ENCODE measurements around the gene ARMC7.
"Not testable (repeated sequence)": the region's sequence is repeated elsewhere in the genome, so short reads cannot be mapped to it uniquely, and the experiment has no call there.

The ARMC7 gene

GRCh38 chr17:75064867-75065561, 44.8 kb upstream of the ARMC7 start:
- H3K36me3 ChIP-seq (ENCODE audit: insufficient read depth, low read length): peaks cover 30% of the 10 kb centered on the region
- no peak for TF ChIP-seq EZH2 (IDR thresholded peaks at IDR 0.05)
- no peak for TF ChIP-seq FOXP2 (optimal IDR thresholded peaks at IDR 0.05; ENCODE audit: control extremely low read depth, extremely low read length, insufficient read depth)
- no peak for TF ChIP-seq POLR2AphosphoS5 (IDR thresholded peaks at IDR 0.05; ENCODE audit: borderline replicate concordance, low read depth, low read length)

GRCh38 chr17:75065562-75066151, 44.1 kb upstream of the ARMC7 start:
- Histone ChIP-seq H3K9ac (ENCODE audit: insufficient read length) (peak overlapping the region; percentile 57), H3K27ac (peak overlapping the region; percentile 81), H3K4me3 (no peak overlapping the region), H3K9me3 (ENCODE audit: low read depth, low read length) (no peaks in the 10 kb centered on the region), H3K36me3 (ENCODE audit: insufficient read depth, low read length) (peaks cover 28% of the 10 kb centered on the region)
- TF ChIP-seq EZH2 (IDR thresholded peaks at IDR 0.05) (no peak), POLR2AphosphoS5 (IDR thresholded peaks at IDR 0.05; ENCODE audit: borderline replicate concordance, low read depth, low read length) (no peak), FOXP2 (optimal IDR thresholded peaks at IDR 0.05; ENCODE audit: control extremely low read depth, extremely low read length, insufficient read depth) (no peak)
- DNase-seq (ENCODE audit: low read depth, low spot score): no peak

More at GRCh38 chr17:75064867-75065561, 44.8 kb upstream of the ARMC7 start:
- H3K27ac ChIP-seq: peak overlapping the region; percentile 81; the same call in 1 of the 2 replicates
- no peak overlapping the region for H3K9ac ChIP-seq (ENCODE audit: insufficient read length)
- no peak overlapping the region for H3K4me3 ChIP-seq
- H3K9me3 ChIP-seq (ENCODE audit: low read depth, low read length): no peaks in the 10 kb centered on the region
- no peak for DNase-seq (ENCODE audit: low read depth, low spot score)

- H3K27ac ChIP-seq: no peak overlapping the region
- peaks cover 12% of the 10 kb centered on the region; the same call in 1 of the 2 replicates for H3K36me3 ChIP-seq (ENCODE audit: insufficient read depth, low read length)
- no peak for DNase-seq (ENCODE audit: low read depth, low spot score)
- H3K9ac ChIP-seq (ENCODE audit: insufficient read length): no peak overlapping the region
- no peaks in the 10 kb centered on the region for H3K9me3 ChIP-seq (ENCODE audit: low read depth, low read length)
- TF ChIP-seq FOXP2 (optimal IDR thresholded peaks at IDR 0.05; ENCODE audit: control extremely low read depth, extremely low read length, insufficient read depth): no peak
- H3K4me3 ChIP-seq: no peak overlapping the region
Observed at GRCh38 chr17:75067856-75068255, 41.9 kb upstream of the ARMC7 start.

- H3K36me3 ChIP-seq (ENCODE audit: insufficient read depth, low read length): peaks cover 3% of the 10 kb centered on the region; the same call in 1 of the 2 replicates
- no peak overlapping the region for H3K4me3 ChIP-seq
- no peak overlapping the region for H3K9ac ChIP-seq (ENCODE audit: insufficient read length)
- DNase-seq (ENCODE audit: low read depth, low spot score): no peak
- no peak overlapping the region for H3K27ac ChIP-seq
- no peaks in the 10 kb centered on the region for H3K9me3 ChIP-seq (ENCODE audit: low read depth, low read length)
- TF ChIP-seq FOXP2 (optimal IDR thresholded peaks at IDR 0.05; ENCODE audit: control extremely low read depth, extremely low read length, insufficient read depth): no peak
Observed at GRCh38 chr17:75068750-75069149, 41.0 kb upstream of the ARMC7 start.

GRCh38 chr17:75069783-75070182, 40.0 kb upstream of the ARMC7 start:
- Histone ChIP-seq H3K27ac (no peak overlapping the region), H3K9ac (ENCODE audit: insufficient read length) (no peak overlapping the region), H3K36me3 (ENCODE audit: insufficient read depth, low read length) (no peaks in the 10 kb centered on the region), H3K9me3 (ENCODE audit: low read depth, low read length) (no peaks in the 10 kb centered on the region), H3K4me3 (no peak overlapping the region)
- no peak for DNase-seq (ENCODE audit: low read depth, low spot score)
- TF ChIP-seq POLR2AphosphoS5 (IDR thresholded peaks at IDR 0.05; ENCODE audit: borderline replicate concordance, low read depth, low read length): no peak
- no peak for TF ChIP-seq EZH2 (IDR thresholded peaks at IDR 0.05)
- no peak for TF ChIP-seq FOXP2 (optimal IDR thresholded peaks at IDR 0.05; ENCODE audit: control extremely low read depth, extremely low read length, insufficient read depth)

GRCh38 chr17:75071478-75072271, 38.1 kb upstream of the ARMC7 start:
- DNase-seq (ENCODE audit: low read depth, low spot score); H3K4me3 ChIP-seq; H3K9ac ChIP-seq (ENCODE audit: insufficient read length); H3K27ac ChIP-seq; H3K36me3 ChIP-seq (ENCODE audit: insufficient read depth, low read length); H3K9me3 ChIP-seq (ENCODE audit: low read depth, low read length): not testable (repeated sequence)

GRCh38 chr17:75072909-75073308, 36.9 kb upstream of the ARMC7 start:
- H3K4me3 ChIP-seq; H3K9ac ChIP-seq (ENCODE audit: insufficient read length); DNase-seq (ENCODE audit: low read depth, low spot score); H3K27ac ChIP-seq; H3K9me3 ChIP-seq (ENCODE audit: low read depth, low read length); H3K36me3 ChIP-seq (ENCODE audit: insufficient read depth, low read length): not testable (repeated sequence)

GRCh38 chr17:75073618-75074047, 36.1 kb upstream of the ARMC7 start:
- no peak overlapping the region for H3K9ac ChIP-seq (ENCODE audit: insufficient read length)
- TF ChIP-seq EZH2 (IDR thresholded peaks at IDR 0.05): no peak
- TF ChIP-seq POLR2AphosphoS5 (IDR thresholded peaks at IDR 0.05; ENCODE audit: borderline replicate concordance, low read depth, low read length): no peak
- TF ChIP-seq FOXP2 (optimal IDR thresholded peaks at IDR 0.05; ENCODE audit: control extremely low read depth, extremely low read length, insufficient read depth): no peak
- no peak overlapping the region for H3K27ac ChIP-seq
- no peaks in the 10 kb centered on the region for H3K9me3 ChIP-seq (ENCODE audit: low read depth, low read length)
- H3K36me3 ChIP-seq (ENCODE audit: insufficient read depth, low read length): no peaks in the 10 kb centered on the region
- no peak for DNase-seq (ENCODE audit: low read depth, low spot score)
- H3K4me3 ChIP-seq: no peak overlapping the region

Data from SK-N-MC (cell line).